Activated effector memory CD4-positive, alpha-beta T cell treated with anti-CD3 and anti-CD28 coated beads, Interleukin-2, amount 50 U/mL, for 16 hours (primary cell): ENCODE measurements around the gene GINS2.

Experiments used
- DNase-seq: peaks from one replicate; pipeline ENCODE4 v3.0.0-alpha.2; 2020

Gene GINS2

DNA sequence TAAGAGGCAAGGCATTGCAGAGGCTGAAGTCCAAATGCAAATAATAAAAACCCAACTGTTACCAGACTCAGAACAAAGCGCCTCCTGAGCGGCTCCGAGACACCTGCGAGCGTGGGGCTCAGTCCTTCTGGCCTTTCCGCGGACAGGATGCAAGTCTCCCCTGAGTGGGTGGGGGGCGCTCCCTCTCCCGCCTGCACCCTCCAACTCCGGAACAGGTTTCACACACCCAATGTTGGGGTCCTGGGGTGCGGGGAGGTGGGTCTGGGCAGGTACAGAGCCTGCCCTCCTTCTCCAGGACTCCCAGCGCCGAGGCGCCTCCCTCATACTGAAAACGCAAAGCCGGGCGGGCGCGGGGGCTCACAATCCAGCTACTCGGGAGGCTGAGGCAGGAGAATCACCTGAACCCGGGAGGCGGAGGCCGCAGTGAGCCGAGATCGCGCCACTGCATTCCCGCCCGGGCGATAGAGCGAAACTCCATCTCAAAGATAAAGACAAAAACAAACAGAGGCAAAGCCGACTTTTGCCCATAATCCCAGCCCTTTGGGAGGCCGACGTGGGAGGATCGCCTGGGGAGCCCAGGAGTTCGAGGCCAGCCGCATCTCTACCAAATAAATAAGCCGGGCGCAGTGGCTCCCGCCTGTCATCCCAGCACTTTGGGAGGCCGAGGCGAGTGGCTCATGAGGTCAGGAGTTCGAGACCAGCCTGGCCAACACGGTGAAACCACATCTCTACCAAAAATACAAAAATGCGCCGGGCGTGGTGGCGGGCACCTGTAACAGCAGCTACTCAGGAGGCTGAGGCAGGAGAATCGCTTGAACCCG is 893 bp downstream of the GINS2 start:
- DNase-seq = no peak

DNA sequence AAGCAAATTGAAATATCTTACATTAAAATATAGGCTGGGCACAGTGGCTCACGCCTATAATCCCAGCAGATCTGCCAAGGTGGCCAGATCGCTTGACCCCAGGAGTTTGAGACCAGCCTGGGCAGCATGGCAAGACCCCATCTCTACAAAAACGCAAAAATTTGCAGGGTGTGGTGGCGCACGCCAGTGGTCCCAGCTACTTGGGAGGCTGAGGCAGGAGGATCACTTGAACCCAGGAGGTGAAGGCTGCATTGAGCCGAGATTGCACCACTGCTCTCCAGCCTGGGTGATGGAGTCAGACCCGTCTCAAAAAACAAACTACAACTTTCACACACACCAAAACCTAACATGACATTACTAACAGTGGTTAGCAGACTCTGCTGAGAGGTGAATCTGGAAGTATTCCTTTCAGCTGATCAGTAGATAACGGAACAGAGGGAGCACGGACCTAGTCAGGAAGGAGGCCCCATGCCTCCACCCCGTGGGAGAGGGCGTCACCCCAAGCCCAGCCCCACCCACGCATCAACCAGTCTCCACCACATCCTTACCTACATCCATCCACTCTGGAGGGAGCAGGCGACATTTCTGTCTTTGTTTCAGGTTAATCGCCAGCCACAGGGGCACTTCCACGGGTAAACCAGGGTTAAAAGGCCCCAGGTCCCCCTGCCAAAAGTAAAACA is 1.7 kb downstream of the GINS2 start:
- DNase-seq = peak; percentile 76

DNA sequence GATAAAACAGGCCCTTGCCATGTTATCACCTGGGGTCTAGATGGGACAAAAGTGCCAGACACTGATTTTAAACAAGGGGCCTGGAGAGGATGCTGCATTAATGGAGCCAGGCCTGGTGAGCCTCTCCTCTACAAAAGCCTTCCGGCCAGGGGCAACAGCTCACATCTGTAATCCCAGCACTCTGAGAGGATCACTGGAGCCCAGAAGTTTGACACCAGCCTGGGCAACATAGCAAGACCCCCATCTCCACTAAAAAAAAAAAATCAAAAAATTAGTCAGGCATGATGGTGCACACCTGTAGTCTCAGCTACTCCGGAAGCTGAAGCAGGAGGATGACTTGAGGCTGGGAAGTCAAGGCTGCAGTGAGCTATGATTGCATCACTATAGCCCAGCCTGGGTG is 3.5 kb downstream of the GINS2 start:
- no peak for DNase-seq

DNA sequence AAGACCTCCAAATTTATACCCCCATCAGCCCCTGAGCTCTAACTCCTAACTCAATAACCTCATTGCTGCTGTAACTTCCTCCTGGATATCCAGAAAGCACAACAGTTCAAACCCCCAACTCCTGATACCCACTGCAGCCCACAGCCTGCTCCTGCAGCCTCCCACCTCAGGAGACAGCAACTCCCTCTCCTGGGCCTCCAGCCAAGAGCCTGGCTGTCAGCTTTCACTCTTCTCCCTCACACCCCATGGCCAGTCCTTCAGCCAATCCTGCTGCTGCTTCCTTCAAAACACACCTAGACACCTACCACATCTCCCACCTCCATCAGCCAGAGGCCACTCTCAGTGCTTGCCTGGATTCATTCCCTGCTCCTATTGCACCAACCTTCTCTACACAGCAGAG is 5.4 kb downstream of the GINS2 start:
- no peak for DNase-seq

DNA sequence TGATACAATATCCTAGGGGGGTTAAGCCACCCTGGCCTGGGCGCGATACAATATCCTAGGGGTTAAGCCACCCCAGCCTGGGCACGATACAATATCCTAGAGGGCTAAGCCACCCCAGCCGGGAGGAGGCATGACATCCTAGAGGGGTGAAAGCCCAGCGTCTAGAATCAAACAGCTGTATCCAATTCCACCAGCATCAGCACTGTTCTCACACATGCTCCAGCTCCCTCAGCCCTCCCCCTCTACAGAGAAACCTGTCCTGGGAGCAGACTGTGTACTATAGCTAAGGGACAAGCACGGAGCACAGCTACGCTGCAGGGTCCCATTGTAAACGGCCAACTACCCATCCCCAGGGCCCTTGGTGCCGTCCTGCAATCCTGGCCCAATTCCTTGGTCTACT is 6.2 kb downstream of the GINS2 start:
- no peak for DNase-seq

DNA sequence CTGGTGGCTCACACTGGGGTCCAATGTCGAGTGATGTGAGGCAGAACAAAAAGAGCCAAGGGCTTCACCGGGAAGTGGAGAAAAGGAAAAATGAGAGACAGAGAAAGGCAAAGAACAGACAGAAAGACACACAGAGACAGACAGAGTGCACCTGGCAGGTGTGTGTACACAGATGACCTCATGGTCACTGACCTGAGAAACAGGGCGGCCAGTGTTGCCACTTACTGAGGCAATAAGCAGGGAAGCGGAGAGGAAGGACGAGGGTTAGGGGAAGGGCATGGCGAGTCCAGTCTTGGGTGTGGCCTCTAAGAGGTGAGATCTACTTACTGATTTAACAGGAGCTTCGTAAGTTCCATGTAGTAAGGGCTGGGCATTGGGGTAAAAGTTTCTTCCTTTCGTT is 7.5 kb downstream of the GINS2 start:
- no peak for DNase-seq

DNA sequence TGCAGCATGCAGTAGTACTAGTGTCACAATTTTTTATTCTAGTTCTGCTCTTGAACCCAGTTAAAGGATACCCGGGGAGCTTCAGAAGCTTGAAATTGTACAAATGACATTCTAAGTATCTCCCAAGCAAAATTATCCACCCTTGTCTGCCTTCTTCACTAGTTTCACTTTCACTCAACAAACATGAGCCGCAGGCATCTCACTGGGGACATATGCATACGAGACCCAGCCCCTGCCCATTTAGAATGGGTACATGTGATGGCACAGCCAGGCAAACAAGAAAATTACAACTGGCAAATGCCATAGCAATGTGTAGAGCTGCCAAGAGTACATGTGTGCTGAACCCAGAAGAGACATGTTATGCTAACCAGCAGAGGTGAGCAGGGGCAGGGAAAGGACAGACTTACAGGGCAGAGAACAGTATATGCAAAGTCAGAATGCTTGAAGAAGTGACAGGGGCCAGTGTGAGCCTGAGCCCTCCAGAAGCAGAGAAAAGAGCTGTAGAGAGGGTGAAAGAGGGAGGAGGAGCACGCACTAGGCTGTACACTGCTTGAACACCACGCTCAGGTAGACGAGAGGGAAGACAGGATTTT is 8.3 kb downstream of the GINS2 start:
- no peak for DNase-seq

DNA sequence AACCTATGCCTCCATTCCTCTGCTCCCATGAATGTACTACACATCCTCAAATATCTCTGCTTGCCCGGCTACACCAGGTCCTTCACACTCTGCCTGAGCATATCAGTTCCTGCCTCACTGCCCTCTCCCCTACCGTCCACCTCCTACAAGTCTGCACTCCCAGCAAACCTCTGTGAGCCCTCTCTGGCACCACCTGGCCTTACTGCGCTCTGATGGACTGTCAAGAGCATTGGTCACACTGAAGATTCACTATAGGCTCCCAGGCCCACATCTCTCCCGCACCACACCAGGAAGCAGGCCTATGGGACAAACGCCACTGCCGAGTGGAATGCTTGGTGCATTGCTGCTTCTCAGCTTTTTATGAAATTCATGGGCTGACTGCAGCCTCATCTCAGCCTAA is 8.9 kb downstream of the GINS2 start:
- no peak for DNase-seq

DNA sequence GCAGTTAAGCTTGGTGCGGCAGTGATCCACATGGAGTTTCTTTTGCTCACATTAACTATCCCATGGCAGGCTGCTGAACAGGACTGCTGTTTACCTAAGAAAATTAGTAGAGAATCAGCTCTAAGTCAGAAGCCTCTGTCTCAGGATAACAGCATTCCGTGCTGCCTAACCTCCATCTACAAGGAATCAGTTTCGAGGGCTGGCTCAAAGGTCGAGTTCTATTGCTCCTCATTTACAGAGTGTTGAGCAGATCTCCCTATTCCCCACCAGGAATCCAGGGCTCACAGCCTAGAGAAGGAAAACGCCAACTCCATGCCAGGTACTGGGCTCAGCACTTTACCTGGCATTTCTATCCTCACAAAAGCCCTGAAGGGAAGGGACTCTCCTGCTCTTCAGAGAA is 9.9 kb downstream of the GINS2 start:
- no peak for DNase-seq

DNA sequence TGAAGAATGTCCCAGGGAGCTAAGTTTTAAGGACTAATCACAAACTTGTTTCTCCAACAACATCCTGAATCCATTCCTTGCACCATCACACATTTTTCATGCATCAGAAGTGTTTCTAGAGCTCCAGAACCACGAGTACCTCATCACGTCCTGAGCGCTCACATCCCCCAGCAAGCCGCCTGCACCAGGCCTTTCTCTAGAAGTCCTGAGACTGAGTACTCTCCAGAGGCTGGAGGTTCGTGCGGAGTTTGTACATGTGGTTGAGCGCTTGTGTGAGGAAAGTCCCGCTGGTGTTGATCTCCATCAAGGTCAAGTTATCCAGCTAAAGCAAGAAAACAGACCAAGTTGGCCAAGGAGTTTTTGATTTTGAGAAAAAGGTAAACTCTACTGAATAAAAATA is 10.7 kb downstream of the GINS2 start:
- DNase-seq = no peak

DNA sequence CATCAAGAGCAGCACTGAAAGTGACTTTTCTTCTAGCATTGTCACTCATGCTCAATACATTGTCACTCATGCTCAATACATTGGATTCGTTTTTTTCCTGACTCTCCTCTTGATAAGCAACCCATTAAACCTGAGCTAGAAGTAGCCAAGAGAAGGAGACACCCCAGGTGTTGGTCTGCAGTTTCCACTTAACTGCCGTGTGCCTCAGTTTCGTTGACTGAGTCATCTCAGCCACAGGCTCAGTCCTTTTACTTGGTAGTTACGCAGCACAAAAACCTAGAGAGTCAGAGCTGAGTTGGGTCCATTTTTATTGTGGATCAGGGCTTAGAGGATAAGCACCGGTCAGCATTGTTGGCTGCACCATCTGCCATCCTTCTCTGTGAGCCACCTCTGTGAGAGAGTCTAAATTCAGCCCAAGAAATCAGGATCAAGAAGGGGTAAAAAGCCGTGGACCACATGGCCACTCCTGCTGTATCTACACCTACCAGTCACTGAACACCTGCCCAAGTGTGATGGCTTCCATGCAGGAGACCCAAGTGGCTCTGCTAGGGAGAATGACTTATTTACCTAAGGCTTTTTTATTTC is 11.3 kb downstream of the GINS2 start:
- DNase-seq = no peak

DNA sequence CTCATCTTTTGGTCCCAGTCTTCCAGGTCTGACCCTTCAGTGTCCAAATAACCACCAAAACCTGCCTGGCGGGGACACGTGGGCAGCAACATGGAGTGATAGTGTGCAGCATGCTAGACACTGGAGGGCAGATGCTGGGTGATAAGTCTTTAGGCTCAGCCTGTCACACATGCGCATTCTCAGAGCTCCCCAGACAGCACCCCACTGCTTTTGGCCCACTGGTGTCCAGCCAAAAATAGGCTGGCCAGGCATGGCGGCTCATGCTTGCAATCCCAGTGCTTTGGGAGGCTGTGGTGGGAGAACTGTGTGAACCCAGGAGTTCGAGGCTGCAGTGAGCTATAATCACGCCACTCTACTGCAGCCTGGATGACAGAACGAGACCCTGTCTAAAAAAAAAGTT is 12.3 kb downstream of the GINS2 start:
- DNase-seq = no peak

DNA sequence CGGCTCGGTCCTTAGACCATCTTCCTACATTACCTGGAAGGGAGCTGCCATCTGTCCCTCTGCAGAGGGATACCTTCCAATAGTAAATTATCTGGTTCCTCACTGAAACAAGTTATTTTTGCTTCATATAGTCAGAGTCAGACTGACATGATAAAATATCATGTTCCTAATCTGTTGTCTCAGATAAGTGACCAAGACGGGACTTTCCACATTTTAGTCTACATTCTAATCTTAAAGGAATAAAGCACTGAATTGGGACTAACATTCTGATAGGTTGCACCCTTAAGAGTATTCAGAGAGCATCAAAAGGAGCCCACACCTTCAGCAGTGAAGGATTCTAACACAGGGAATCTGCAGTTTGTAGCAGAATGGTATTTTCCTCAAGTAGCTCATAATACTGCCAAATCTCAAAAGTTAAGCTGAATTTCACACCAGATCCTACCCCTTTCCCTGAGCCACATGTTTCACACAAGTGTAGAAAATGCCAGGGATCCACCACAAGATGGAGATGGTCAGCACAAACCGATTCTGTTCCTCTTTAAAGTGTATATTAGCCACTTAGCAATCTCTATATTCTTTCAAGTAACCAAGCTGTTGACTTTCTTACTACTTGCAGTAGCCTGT is 13.4 kb downstream of the GINS2 start:
- DNase-seq = no peak

DNA sequence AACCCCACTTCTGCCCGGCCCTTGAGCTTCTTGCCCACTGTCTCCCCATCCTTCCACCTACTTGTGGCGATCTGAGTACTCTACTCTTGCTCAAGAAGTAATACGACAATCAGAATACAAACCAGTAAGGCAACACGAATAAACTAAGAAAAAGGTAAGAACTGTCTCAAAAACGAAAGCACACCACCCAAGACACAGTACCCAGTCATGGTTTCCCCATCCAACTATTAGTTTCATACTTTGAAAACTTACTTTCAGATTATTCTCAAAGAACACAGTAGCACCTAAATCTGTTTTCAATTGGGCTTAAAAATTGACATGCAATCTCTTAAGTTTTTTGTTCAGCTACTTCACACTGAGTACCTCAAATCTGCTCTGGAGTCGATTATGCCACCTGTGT is 13.9 kb downstream of the GINS2 start:
- DNase-seq = no peak

DNA sequence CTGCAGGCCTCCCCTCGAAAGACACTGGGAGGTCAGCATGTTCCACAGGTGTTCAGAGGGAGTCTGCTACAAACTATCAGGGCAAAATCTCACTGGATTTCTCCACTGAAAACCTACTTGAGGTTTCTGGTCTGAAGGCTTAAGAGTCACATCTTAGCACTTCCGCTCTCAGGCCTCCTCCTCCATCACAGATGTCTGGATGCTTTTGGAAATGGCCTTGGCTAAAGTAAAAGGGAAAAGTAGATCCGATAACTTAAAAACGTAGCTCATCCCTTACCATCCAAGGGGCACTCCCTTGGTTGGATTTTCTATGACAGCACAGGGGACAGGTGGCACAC is 14.4 kb downstream of the GINS2 start:
- DNase-seq = no peak

DNA sequence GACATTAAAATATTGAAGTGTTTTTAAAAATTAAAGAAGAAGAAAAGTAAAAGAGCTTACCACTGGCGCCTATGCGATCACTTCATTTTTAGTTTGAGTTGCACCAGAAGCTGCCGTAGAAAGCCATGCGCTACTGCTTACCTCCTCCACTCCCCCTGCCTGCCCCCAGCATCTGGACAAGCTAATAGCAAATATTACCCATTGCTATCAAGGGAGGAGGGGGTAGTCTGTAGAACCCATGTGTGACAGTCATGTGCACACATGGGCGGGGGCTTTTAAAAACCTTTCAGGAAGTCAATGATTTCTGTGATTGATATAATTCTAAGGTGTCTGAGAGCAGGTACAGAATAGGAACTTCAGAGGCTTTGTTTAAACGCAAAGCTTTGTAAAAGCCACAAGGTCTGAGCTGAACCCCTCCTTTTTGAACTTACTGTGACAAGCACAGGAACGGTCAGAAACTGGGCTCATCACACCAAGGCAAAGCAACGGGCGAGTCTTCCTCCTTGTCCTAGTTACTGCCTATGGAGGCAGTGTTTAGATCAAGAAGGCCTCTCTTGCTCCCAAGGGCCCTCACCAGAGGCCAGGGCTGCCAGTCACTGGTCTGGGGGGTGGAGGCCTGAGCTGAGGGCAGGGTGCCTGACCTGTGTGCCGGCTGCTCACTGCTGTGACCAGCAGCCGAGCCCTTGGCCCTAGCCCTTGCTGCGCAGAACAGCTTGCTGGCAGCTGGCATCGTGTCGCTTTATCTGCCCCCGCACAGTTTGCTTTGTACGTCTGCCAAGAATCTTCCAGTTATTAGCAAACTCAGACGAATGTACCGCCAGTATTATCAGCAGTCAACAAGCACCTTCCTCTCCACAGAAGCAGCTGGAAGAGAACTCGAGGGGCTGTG is 15.0 kb downstream of the GINS2 start:
- no peak for DNase-seq

DNA sequence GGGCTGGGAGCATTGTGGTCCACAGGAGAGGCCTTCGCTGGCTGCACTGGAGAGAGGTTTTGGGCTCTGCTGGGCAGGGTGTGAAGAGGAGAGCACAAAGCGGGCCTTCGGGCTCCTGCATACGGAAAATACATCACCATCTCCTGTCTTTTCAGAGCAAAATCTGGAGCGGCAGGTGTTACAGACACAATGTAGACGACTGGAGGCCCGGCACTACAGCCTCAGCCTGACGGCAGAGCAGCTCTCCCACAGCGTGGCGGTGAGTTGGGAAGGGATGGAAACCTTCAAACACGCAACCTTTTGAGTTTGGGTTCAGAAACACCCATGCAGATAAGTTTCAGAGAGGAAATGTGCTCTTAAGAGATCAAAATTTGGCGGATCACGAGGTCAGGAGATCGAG is 17.9 kb downstream of the GINS2 start:
- no peak for DNase-seq

DNA sequence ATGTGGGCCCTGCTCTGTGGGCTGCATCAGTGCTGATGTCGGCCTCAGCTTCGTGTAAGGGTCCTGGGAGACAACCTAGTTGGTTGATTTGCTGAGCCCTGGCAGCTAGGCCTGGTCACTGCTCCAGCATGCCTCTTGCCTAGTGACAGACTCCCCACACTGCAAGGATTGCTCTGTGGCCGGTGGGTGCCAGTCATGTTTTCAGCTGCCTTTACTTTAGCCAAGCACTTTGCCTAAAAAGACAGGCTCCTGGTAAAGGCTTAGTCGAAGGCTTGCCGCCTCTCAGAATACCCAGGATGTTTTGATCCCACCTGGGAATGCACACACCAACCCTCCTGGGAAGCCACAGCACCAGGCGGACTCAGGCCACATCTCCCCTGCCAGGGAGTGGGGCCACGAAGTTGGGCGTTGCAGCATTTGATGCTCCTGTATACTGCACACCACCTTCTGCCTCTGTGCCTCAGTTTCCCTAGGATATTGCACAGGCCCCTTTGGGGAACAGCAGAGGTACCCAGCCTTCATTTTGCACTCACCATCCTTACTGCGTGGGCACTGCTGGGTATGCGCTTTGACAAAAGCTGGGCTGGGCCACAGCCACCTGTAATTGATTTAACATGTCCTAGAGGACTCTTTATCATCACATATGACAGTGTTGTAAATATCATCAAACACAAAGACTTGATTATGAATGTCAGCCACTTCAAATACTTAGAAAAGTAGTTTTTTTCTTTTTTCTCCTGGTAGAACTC is 19.9 kb downstream of the GINS2 start:
- no peak for DNase-seq

DNA sequence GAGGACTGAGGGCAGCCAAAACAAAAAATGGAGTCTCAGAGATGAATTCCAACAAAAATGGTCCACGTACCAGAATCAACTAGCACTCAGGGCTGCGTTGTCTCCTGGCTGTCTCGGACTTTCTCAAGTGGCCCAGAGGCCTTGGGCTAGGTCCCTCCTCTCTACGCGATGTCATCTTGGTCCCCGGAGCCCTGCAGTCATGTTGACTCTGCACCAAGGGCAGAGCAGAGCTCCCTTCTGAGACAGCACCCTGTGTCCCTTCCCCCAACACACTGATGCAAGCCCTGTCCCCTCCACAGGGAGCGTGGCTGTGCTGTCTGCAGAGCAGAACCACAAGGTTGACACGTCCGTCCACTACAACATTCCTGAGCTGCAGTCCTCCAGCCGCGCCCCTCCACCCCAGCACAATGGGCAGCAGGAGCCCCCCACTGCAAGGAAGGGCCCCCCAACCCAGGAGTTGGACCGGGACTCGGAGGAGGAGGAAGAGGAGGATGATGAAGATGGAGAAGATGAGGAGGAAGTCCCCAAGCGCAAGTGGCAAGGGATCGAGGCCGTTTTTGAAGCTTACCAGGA is 20.8 kb downstream of the GINS2 start:
- DNase-seq = no peak

DNA sequence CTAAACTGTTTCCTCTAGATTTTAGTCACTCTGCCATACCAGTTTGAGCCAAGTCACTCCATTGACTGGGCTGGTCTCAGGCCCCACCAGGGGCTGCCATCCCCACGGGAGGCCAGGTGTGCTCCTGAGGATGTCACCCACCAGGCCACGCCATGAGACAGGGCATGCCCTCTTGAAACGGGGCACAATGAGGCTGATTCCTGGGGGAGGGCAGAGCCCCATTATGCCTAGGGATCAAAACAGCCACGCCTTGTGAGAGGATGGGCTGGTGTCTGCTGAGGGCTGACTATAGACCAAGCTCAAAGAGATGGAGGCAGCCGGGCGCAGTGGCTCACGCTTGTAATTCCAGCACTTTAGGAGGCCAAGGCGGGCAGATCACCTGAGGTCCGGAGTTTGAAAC is 21.5 kb downstream of the GINS2 start:
- no peak for DNase-seq

DNA sequence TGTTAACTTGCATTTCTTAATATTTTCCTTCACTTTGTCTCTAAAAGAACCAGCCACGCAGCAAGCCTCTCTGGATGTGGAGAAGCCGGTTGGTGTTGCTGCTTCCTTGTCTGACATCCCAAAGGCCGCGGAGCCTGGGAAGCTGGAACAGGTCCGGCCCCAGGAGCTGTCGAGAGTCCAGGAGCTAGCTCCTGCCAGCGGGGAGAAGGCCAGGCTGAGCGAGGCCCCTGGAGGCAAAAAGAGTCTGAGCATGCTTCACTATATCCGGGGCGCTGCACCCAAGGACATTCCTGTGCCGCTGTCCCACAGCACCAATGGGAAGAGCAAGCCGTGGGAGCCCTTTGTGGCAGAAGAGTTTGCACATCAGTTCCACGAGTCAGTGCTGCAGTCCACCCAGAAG is 22.8 kb downstream of the GINS2 start:
- no peak for DNase-seq

DNA sequence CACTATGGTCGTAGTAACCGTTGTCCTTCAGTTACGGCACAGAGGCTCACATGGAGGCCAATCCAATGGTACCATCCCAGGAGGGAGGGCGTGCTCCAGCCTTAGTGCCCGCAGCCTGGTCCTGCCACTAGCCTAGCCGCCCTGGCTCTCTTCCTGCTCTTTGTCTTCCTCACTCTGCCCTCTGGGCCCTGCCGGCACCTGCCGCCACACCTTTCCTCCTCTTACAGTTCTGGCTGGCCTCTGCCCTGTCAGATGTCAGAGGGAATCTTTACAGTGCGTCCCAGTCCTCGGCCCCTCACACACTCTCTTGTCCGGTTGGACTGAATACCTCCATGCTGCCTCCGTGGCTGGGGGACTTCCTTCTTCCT is 23.4 kb downstream of the GINS2 start:
- DNase-seq = no peak
